Lower lobe of right lung (tissue), 2 donors: ENCODE data around the gene PYCR2. TPM values are rescaled to one million over a fixed set of nuclear protein-coding genes. Genes with fewer than 3 reads are reported as not detected.
"Not testable (repeated sequence)": the region's sequence is repeated elsewhere in the genome, so short reads cannot be mapped to it uniquely, and the experiment has no call there.

Experiments
- ATAC-seq, 2 donors: fragments of 200-7000 bp; cut with Tn5 transposase; one replicate each; pipeline ENCODE4 v1.9.1; 2020 to 2022; ENCODE audit warnings: mild to moderate bottlenecking in 2 of 2, moderate library complexity in 2 of 2
- DNase-seq: peaks from one replicate; pipeline ENCODE4 v3.0.0-alpha.2; 2020
- H3K27ac ChIP-seq: fragments of 200-600 bp; one replicate; pipeline ENCODE4 v1.8.0; 2022
- H3K27me3 ChIP-seq: fragments of 200-600 bp; one replicate; pipeline ENCODE4 v1.8.0; 2022; ENCODE audit warnings: low read depth
- H3K36me3 ChIP-seq: fragments of 200-600 bp; one replicate; pipeline ENCODE4 v1.8.0; 2022; ENCODE audit warnings: mild to moderate bottlenecking
- H3K4me1 ChIP-seq: fragments of 200-600 bp; one replicate; pipeline ENCODE4 v1.8.0; 2022
- H3K4me3 ChIP-seq: fragments of 200-600 bp; one replicate; pipeline ENCODE4 v1.8.0; 2022; ENCODE audit warnings: mild to moderate bottlenecking
- H3K9me3 ChIP-seq: fragments of 200-600 bp; one replicate; pipeline ENCODE4 v1.8.0; 2022
- intact Hi-C: fragments of 100-400 bp; cut with DNase I; formaldehyde crosslinking; loops from one replicate; pipeline ENCODE4 v1.11.0; 2022
- total RNA-seq: library from RNA; stranded (reverse); fragmentation: NEBNext Ultra II Directional; extraction: Animal tissue kit (Norgen Biotek cat#: 25700); gene quantifications from one replicate; pipeline ENCODE4 v1.2.1, GENCODE V29; 2021
- TF ChIP-seq, protein P1 (sequence below): fragments of 200-600 bp; IDR thresholded peaks from one replicate; pipeline ENCODE4 v1.8.0; 2022; ENCODE audit warnings: antibody characterized with exemption, mild to moderate bottlenecking
- donor health status: DM: no; HTN: yes; CAD: no; lungs with severe emphysema.

PYCR2 gene
- total RNA-seq, 1 donor from 2014 or later, result 73.2 TPM

DNA sequence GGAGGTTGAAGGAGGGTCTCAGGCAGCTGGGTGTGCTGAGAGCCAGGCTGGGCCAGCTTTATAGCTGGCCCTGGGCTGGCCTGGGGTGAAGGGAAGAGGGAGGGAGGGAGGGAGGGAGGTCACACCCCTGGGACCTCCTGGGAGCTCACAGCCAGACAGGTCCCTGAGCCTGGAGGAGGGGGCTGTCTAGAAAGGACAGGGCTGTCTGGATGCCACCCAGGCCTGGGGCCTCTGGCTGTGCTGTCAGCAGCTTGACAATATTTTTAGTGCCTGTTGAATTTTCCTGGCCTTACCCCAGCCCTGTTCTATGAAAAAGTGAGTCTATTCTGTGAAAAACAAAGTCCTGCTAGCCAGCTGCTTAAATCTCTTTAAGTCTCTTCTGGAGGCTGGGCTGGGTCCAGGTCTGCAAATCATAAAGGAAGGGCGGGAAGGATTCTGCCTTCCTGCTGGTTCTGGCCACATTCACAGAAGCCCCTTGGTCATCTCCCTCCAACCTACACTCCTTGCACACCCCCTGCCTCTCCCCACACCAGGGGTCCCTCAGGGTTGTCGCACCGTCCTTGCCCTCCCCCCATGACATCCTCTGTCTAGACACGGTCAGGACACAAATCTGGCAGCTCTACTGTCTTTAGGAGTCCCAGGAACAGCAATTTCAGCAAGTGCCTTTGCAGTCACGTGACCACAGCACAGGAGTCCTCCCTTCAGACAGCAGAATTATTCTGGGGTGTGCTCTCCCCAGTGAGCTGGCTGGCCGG, 17.3 kb upstream of the PYCR2 start, which contains the start of gene LEFTY2:
Gene LEFTY2 (minus strand): TSS at position 34 of the 755 bp plus-strand sequence. CDS start 80 bp downstream, outside the sequence.
- Histone ChIP-seq H3K36me3 (no peaks in the 10 kb centered on the region), H3K9me3 (no peaks in the 10 kb centered on the region), H3K27me3 (no peaks in the 10 kb centered on the region), H3K27ac (peak within 1 kb of the TSS; percentile 31), H3K4me1 (peaks cover 16% of the 10 kb centered on the region), H3K4me3 (no peak within 1 kb of the TSS)
- intact Hi-C loops, result no loop called here
- TF ChIP-seq, protein P1, sequence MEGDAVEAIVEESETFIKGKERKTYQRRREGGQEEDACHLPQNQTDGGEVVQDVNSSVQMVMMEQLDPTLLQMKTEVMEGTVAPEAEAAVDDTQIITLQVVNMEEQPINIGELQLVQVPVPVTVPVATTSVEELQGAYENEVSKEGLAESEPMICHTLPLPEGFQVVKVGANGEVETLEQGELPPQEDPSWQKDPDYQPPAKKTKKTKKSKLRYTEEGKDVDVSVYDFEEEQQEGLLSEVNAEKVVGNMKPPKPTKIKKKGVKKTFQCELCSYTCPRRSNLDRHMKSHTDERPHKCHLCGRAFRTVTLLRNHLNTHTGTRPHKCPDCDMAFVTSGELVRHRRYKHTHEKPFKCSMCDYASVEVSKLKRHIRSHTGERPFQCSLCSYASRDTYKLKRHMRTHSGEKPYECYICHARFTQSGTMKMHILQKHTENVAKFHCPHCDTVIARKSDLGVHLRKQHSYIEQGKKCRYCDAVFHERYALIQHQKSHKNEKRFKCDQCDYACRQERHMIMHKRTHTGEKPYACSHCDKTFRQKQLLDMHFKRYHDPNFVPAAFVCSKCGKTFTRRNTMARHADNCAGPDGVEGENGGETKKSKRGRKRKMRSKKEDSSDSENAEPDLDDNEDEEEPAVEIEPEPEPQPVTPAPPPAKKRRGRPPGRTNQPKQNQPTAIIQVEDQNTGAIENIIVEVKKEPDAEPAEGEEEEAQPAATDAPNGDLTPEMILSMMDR, result no peak
- ATAC-seq (peak in 1 of 2 donors; percentile 28), DNase-seq (no peak)

DNA sequence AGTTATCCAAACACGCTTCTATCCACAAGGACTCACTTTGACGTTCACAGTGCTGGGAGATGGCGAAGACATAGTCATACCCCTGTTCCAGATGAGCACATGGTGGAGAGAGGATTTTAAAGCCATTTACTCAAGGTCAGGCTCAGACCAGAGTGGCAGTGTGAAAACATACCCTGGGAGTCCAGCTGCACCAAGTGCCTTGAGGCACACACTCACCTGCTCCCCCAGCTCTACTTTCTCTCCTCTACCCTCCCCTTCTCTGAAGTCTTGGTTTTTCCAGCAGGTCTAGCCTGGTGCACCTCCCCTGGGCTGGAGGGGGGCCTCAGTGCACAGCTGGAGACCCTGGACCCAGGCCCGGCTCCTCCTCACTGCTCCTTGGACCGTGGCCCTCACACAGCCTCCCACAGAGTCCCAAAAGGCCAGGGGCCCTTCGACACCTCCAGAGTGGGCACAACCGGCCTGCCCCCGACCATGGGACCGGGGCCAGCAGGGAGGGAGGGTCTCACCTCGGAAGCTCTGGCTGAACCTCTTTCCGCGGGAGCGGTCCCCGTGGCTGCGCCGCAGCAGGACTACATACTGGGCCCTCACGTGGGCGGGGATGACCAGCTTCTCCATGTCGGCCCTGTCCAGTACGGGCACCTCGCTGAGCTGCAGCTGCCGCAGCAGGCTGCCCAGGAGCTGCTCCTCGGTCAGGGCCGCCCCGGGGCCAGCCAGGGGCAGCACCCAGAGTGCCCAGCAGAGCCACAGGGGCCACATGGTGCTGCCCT, 16.5 kb upstream of the PYCR2 start:
- Histone ChIP-seq H3K27ac (peak overlapping the region; percentile 31), H3K36me3 (no peaks in the 10 kb centered on the region), H3K4me3 (no peak overlapping the region), H3K9me3 (no peaks in the 10 kb centered on the region), H3K27me3 (no peaks in the 10 kb centered on the region), H3K4me1 (peaks cover 16% of the 10 kb centered on the region)
- DNase-seq, result no peak
- TF ChIP-seq, protein P1, result no peak
- peak in 1 of 2 donors; percentile 8 for ATAC-seq
- intact Hi-C loops, result no loop called here

DNA sequence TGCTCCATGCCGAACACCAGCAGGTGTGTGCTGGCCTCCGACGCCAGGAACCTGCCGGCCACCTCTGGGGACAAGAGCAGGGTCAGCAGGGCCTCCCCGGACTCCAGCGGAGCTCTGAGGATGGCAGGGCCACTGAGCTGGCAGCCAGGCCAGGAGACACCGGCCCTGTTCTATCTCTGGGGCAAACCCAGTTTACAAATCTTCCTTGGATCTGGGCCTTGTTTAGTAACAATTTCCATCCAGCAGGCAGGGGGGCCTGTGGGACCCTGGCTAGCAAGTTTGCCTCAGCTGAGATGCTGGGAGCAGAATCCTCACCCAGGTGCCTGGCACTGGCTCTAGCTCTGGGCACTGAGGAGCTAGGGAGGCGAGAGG, 15.9 kb upstream of the PYCR2 start:
- ATAC-seq, result not testable (repeated sequence)

DNA sequence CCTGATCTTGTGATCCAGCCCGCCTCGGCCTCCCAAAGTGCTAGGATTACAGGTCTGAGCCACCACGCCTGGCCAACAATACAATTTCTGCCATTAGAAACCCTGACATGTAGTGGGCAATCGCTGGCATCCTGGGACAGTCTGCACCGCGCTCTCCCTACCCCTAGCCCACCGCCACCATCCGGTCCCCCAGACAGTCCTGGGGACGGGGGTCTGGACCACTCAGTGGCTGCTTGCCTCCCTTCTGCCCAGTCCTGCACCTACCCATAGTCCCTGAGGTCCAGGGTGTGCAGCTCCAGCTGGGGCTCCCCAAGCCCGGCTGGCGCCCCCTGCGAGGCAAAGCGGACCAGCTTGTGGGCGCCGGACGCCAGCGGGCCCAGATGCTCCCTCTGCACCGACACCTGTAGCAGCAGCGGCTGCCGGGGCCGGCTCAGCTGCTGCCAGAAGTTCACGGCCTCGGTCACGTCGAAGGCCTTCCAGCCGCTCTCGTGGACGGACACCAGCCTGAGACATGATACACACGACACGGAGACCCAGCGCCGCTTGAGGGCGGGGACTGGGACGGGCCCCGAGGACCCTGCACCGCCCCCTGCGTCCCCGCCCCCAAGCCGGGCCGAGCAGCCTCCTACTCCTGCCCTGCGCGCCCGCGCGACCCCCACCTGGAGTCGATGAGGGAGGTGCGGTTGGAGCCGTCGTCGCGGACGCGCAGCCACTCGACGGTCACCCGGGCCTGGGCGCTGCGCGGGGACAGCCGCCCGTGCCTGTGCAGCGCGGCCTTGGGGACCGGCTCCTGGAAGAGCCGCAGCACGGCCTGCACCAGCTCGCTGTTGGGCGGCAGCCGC, 15.3 kb upstream of the PYCR2 start:
- peak; percentile 29 to 41 for ATAC-seq
- H3K36me3 ChIP-seq, H3K9me3 ChIP-seq, H3K27ac ChIP-seq, intact Hi-C loops, H3K27me3 ChIP-seq, H3K4me3 ChIP-seq, DNase-seq: not testable (repeated sequence)
- H3K4me1 ChIP-seq, result peaks cover 16% of the 10 kb centered on the region

More for the DNA sequence above, 15.9 kb upstream of the PYCR2 start:
- H3K4me3 ChIP-seq, DNase-seq, H3K36me3 ChIP-seq, intact Hi-C loops, H3K27ac ChIP-seq, H3K9me3 ChIP-seq, H3K27me3 ChIP-seq: not testable (repeated sequence)
- peaks cover 16% of the 10 kb centered on the region for H3K4me1 ChIP-seq

DNA sequence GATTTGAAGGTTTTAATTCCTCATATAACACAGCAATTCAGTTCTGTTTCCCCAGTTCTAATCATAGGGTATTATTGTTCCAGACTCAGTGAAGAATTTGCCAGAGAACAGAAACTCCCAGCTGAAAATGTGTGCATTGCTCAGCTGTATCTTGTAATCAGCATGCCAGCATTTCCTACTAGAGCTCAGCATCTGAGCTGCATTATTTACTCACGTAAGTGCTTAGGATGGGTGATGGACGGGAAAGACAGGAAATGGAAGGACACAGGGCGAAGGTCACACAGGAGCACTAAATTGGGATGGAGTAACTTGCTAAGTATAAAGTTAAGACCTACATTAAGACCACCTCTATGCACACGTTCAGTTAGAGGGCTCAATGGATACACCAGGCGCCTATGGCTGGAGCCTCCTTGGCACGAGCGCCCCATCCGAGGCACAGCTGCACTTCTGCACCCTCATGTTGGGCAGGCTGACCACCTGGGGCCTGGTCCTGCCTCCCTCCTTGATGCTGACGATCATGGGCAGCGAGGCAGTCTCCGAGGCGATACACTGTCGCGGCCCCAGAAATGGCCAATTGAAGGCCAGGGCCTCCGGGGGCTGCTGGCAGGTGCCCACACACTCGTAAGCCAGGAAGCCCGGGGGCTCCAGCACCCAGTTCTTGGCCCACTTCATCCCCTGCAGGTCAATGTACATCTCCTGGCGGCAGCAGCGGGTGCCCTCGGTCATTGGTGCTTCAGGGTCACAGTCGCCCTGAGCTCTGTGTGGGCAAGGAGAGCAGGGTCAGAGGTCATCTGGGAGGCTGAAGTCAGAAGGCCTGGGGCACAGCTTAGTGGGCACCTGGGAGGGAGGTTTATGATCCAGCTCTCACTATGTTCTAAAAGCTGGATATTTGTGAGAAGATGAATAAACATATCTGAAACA, 13.3 kb upstream of the PYCR2 start:
- H3K27ac ChIP-seq, result no peak overlapping the region
- ATAC-seq, result no peak
- H3K9me3 ChIP-seq, result no peaks in the 10 kb centered on the region
- no peak for DNase-seq
- TF ChIP-seq, protein P1, result no peak
- no peaks in the 10 kb centered on the region for H3K36me3 ChIP-seq
- H3K4me3 ChIP-seq, result no peak overlapping the region
- peaks cover 16% of the 10 kb centered on the region for H3K4me1 ChIP-seq
- intact Hi-C loops, result no loop called here
- H3K27me3 ChIP-seq, result no peaks in the 10 kb centered on the region
